Sciatic nerve (tissue), 2 donors: ENCODE results near the gene KDM5B. TPM values are rescaled to one million over a fixed set of nuclear protein-coding genes. Genes with fewer than 3 reads are reported as not detected.
"Not testable (repeated sequence)": the region's sequence is repeated elsewhere in the genome, so short reads cannot be mapped to it uniquely, and the experiment has no call there.

ENCODE experiments used
- ATAC-seq: fragments of 200-7000 bp; cut with Tn5 transposase; one replicate; pipeline ENCODE4 v1.9.1; 2020; ENCODE audit warnings: mild to moderate bottlenecking, moderate library complexity
- DNase-seq: peaks from one replicate; pipeline ENCODE4 v3.0.0-alpha.2; 2020; ENCODE audit warnings: low spot score
- intact Hi-C: fragments of 100-400 bp; cut with DNase I; formaldehyde crosslinking; loops from one replicate; pipeline ENCODE4 v1.14.2; 2022
- total RNA-seq: library from RNA; stranded (reverse); fragmentation: NEBNext Ultra II Directional; extraction: Animal tissue kit (Norgen Biotek cat#: 25700); gene quantifications from one replicate; pipeline ENCODE4 v1.2.1, GENCODE V29; 2021
- donor health status: DM: no; HTN: no; CAD: no.
- donor health status: DM: no; HTN: no; CAD: no.

KDM5B gene
- total RNA-seq, 1 donor from 2014 or later = 67.9 TPM

GRCh38 chr1:202798260-202798659 is 10.0 kb downstream of the KDM5B start:
- intact Hi-C loops = no loop called here
- ATAC-seq (no peak), DNase-seq (no peak)

GRCh38 chr1:202796670-202797069 is 11.6 kb downstream of the KDM5B start:
- intact Hi-C loops = no loop called here
- no peak for ATAC-seq
- no peak for DNase-seq

GRCh38 chr1:202794931-202795330 is 13.3 kb downstream of the KDM5B start:
- DNase-seq, ATAC-seq, intact Hi-C loops: not testable (repeated sequence)

- intact Hi-C loops = no loop called here
- ATAC-seq = no peak
- DNase-seq = no peak
Measured at GRCh38 chr1:202794051-202794740, 14.0 kb downstream of the KDM5B start.

- intact Hi-C loops = no loop called here
- no peak for ATAC-seq
- DNase-seq = no peak
Measured at GRCh38 chr1:202791077-202791747, 17.0 kb downstream of the KDM5B start.

GRCh38 chr1:202788800-202789199 is 19.4 kb downstream of the KDM5B start:
- intact Hi-C loops = no loop called here
- ATAC-seq = no peak
- no peak for DNase-seq

- no peak for DNase-seq
- intact Hi-C loops = no loop called here
- ATAC-seq = no peak
Measured at GRCh38 chr1:202786804-202787203, 21.4 kb downstream of the KDM5B start.

- DNase-seq (no peak), ATAC-seq (no peak)
- intact Hi-C loops = no loop called here
Measured at GRCh38 chr1:202781180-202781579, 27.0 kb downstream of the KDM5B start.

GRCh38 chr1:202770135-202770534 is 38.1 kb downstream of the KDM5B start:
- ATAC-seq = no peak
- no peak for DNase-seq
- intact Hi-C loops = no loop called here

GRCh38 chr1:202765721-202766120 is 42.5 kb downstream of the KDM5B start:
- DNase-seq (no peak), ATAC-seq (no peak)
- intact Hi-C loops = no loop called here

- intact Hi-C loops = no loop called here
Measured at GRCh38 chr1:202762019-202762418, 46.2 kb downstream of the KDM5B start.

GRCh38 chr1:202760589-202760988 is 47.6 kb downstream of the KDM5B start:
- DNase-seq (no peak), ATAC-seq (no peak)
- intact Hi-C loops = no loop called here

More at GRCh38 chr1:202762019-202762418, 46.2 kb downstream of the KDM5B start:
- no peak for ATAC-seq
- no peak for DNase-seq

GRCh38 chr1:202756391-202756790 is 51.8 kb downstream of the KDM5B start:
- DNase-seq = no peak
- no peak for ATAC-seq
- intact Hi-C loops = no loop called here

- DNase-seq = no peak
- ATAC-seq = no peak
- intact Hi-C loops = no loop called here
Measured at GRCh38 chr1:202754293-202754692, 53.9 kb downstream of the KDM5B start.

GRCh38 chr1:202752774-202753173 is 55.4 kb downstream of the KDM5B start:
- ATAC-seq (no peak), DNase-seq (no peak)
- intact Hi-C loops = no loop called here

GRCh38 chr1:202750761-202751160 is 57.5 kb downstream of the KDM5B start:
- intact Hi-C loops = no loop called here
- no peak for ATAC-seq
- no peak for DNase-seq

- intact Hi-C loops = no loop called here
- ATAC-seq = no peak
- DNase-seq = no peak
Measured at GRCh38 chr1:202750024-202750423, 58.2 kb downstream of the KDM5B start.

- intact Hi-C loops = no loop called here
- no peak for DNase-seq
- ATAC-seq = peak; percentile 78
Measured at GRCh38 chr1:202745323-202745888, 62.8 kb downstream of the KDM5B start.

GRCh38 chr1:202744770-202745169 is 63.5 kb downstream of the KDM5B start:
- ATAC-seq, intact Hi-C loops, DNase-seq: not testable (repeated sequence)

GRCh38 chr1:202742496-202742895 is 65.7 kb downstream of the KDM5B start:
- intact Hi-C loops = no loop called here
- ATAC-seq = no peak

More at GRCh38 chr1:202742496-202742895, 65.7 kb downstream of the KDM5B start:
- DNase-seq = no peak
